ENCODE results near the gene SLC43A2.

DNA sequence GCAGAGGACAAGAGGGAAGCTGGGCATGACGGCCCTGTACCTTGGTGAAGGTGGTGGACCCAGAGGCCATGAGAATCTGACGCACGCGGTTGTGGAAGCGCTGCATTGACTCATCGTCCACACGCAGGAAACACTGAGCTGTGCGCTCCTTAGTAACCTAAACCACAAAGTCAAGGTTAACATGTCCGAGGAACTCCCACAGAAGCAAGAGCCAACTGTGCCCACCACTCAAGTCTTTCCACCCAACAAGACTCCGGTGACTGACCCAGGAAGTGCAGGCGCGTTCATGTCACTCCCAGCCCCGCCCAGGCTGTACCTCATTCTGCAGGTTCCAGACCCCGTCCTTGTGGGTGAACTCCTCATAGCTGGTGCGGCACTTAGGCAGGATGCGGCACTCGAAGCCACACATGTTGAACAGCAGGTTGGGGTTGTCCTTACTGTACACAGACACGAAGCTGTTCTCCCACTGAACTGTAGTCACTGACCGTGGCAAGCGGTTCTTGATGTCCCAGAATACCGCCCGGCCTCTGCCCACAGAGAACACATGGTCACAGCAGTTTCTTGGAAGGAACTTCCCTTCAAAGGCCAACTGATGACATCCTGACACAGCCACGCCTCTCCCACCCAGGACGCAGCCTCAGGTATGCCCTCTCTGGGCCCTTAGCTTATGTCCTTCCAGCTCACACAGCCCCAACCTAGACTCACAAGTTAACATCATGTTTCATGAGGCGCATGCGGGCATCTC, 44.6 kb upstream of the SLC43A2 start:
- TF ChIP-seq CTCF (IDR thresholded peaks at IDR 0.05 in 2 of 3, conservative IDR thresholded peaks at IDR 0.05 in 1 of 3; ENCODE audit: control insufficient read depth in 2 of 3, extremely low read depth in 1 of 3, insufficient read depth in 1 of 3, low read depth in 3 of 3, low read length in 3 of 3) = no peak
- no peak for TF ChIP-seq SIN3A (IDR thresholded peaks at IDR 0.05; ENCODE audit: low read depth, low read length)
- no peak for TF ChIP-seq ZNF384 (IDR thresholded peaks at IDR 0.05; ENCODE audit: borderline replicate concordance, low read depth, low read length)
- peak; percentile 66 for TF ChIP-seq POLR2A (IDR thresholded peaks at IDR 0.05; ENCODE audit: low read depth, low read length)
- no peak for TF ChIP-seq STAT3 (IDR thresholded peaks at IDR 0.05; ENCODE audit: low read depth, low read length)
- TF ChIP-seq REST (IDR thresholded peaks at IDR 0.05; ENCODE audit: low read depth, low read length) = no peak
- no peak for TF ChIP-seq PRDM15 (CRISPR knock-in tag; IDR thresholded peaks at IDR 0.05)
- TF ChIP-seq RFX5 (IDR thresholded peaks at IDR 0.05; ENCODE audit: low read depth, low read length) = no peak
- TF ChIP-seq, protein P1, sequence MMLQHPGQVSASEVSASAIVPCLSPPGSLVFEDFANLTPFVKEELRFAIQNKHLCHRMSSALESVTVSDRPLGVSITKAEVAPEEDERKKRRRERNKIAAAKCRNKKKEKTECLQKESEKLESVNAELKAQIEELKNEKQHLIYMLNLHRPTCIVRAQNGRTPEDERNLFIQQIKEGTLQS (IDR thresholded peaks at IDR 0.05; ENCODE audit: borderline replicate concordance, extremely low read depth, low read depth, low read length) = no peak
- no peak for TF ChIP-seq CUX1 (IDR thresholded peaks at IDR 0.05; ENCODE audit: insufficient replicate concordance, low read depth, low read length)

Data from GM12878 (cell line).